ENCODE data around the gene SUPT20H.
A peak's percentile ranks its signal among the peaks of the same experiment; 100 is the strongest.

GRCh38 chr13:36999054-36999714 lies 60.3 kb downstream of the SUPT20H start, which contains the start of gene ALG5:
- peak; percentile 93 for TF ChIP-seq ZNF592 (IDR thresholded peaks at IDR 0.05)
- TF ChIP-seq ATF2 (IDR thresholded peaks at IDR 0.05; ENCODE audit: low read length): no peak
- TF ChIP-seq POLR2AphosphoS5 (IDR thresholded peaks at IDR 0.05; ENCODE audit: low read length): peak; percentile 94
- peak; percentile 98 for TF ChIP-seq TAF1 (IDR thresholded peaks at IDR 0.05; ENCODE audit: borderline replicate concordance, low read depth, low read length)
- 0 out of 2 replicates have a peak, but pooled peaks have one; percentile 5 for TF ChIP-seq REST (IDR thresholded peaks at IDR 0.05; ENCODE audit: low read depth, low read length)

All from GM12878 (cell line).